Smooth muscle cell (in vitro differentiated cells): Measurements from ENCODE around the gene FUT4. TPM values are rescaled to one million over a fixed set of nuclear protein-coding genes. Genes with fewer than 3 reads are reported as not detected.

Experiments
- DNase-seq: peaks from one replicate; lab custom pipeline; 2025; ENCODE audit not compliant: unreplicated experiment; lab: John Stamatoyannopoulos, UW
- H2AFZ ChIP-seq: fragments of 200-600 bp; sonication (generic); 2 replicates; pipeline ENCODE4 v1.6.0; 2016; ENCODE audit warnings: antibody characterized with exemption, low read depth, mild to moderate bottlenecking
- H3F3A ChIP-seq: fragments of 200-600 bp; sonication (generic); 2 replicates; pipeline ENCODE4 v1.6.0; 2017; ENCODE audit warnings: antibody characterized with exemption, low read depth
- H3K27ac ChIP-seq: fragments of 200-600 bp; sonication (generic); 2 replicates; pipeline ENCODE4 v1.5.1; 2016; ENCODE audit warnings: low read depth, mild to moderate bottlenecking
- H3K27me3 ChIP-seq: fragments of 200-600 bp; sonication (generic); 2 replicates; pipeline ENCODE4 v1.6.1; 2016; ENCODE audit warnings: low read depth, mild to moderate bottlenecking
- H3K36me3 ChIP-seq: fragments of 200-600 bp; sonication (generic); 2 replicates; pipeline ENCODE4 v1.5.1; 2016; ENCODE audit warnings: low read depth
- H3K4me1 ChIP-seq: fragments of 200-600 bp; sonication (generic); 2 replicates; pipeline ENCODE4 v1.5.1; 2016; ENCODE audit warnings: low read depth
- H3K4me2 ChIP-seq: fragments of 200-600 bp; sonication (generic); 2 replicates; pipeline ENCODE4 v1.6.0; 2016; ENCODE audit warnings: mild to moderate bottlenecking
- H3K4me3 ChIP-seq: fragments of 200-600 bp; sonication (generic); 2 replicates; pipeline ENCODE4 v1.5.1; 2016; ENCODE audit warnings: mild to moderate bottlenecking
- H3K79me2 ChIP-seq: fragments of 200-600 bp; sonication (generic); 2 replicates; pipeline ENCODE4 v1.6.0; 2016; ENCODE audit warnings: low read depth, mild to moderate bottlenecking
- H3K9ac ChIP-seq: fragments of 200-600 bp; sonication (generic); 2 replicates; pipeline ENCODE4 v1.6.0; 2016; ENCODE audit warnings: low read depth
- H3K9me3 ChIP-seq: fragments of 200-600 bp; sonication (generic); replicated peaks from 2 replicates; pipeline ENCODE4 v1.5.1; 2016; ENCODE audit warnings: low read depth
- H4K20me1 ChIP-seq: fragments of 200-600 bp; sonication (generic); 2 replicates; pipeline ENCODE4 v1.6.0; 2016; ENCODE audit warnings: low read depth
- WGBS: methylation state at CpG from one replicate; pipeline ENCODE4 v1.1.7; 2016; ENCODE audit warnings: low lambda C conversion rate; 5-methylcytosine and 5-hydroxymethylcytosine counted together
- polyA plus RNA-seq: library from polyadenylated mRNA; unstranded; fragments of >200 nt; fragmentation: Nextera tagmentation; extraction: Ambion mirVana; gene quantifications from 2 replicates; pipeline ENCODE4 v1.2.1, GENCODE V29; 2016
- total RNA-seq: library from RNA; depleted of rRNA; stranded (reverse); fragments of >200 nt; gene quantifications from 2 replicates; pipeline ENCODE4 v1.2.3, GENCODE V29; 2014
- TF ChIP-seq, protein P1 (sequence below): fragments of 200-600 bp; sonication (generic); IDR thresholded peaks from 2 replicates; pipeline ENCODE4 v1.5.1; 2017; ENCODE audit warnings: borderline replicate concordance, mild to moderate bottlenecking, antibody characterized with exemption; ENCODE audit not compliant: insufficient read depth, poor library complexity, severe bottlenecking

Gene FUT4
- total and polyA plus RNA-seq, 2 experiments from 2014 or later = 5.1 to 5.7 TPM

- Histone ChIP-seq H3K27ac (no peak overlapping the region), H3K4me3 (no peak overlapping the region), H3K27me3 (no peaks in the 10 kb centered on the region), H3K9ac (no peak overlapping the region), H3F3A (no peaks in the 10 kb centered on the region), H3K4me1 (peaks cover 3% of the 10 kb centered on the region), H3K36me3 (no peaks in the 10 kb centered on the region), H3K79me2 (no peaks in the 10 kb centered on the region), H3K4me2 (no peak overlapping the region), H4K20me1 (no peaks in the 10 kb centered on the region), H3K9me3 (no peaks in the 10 kb centered on the region), H2AFZ (no peak overlapping the region)
- no peak for DNase-seq
- TF ChIP-seq, protein P1, sequence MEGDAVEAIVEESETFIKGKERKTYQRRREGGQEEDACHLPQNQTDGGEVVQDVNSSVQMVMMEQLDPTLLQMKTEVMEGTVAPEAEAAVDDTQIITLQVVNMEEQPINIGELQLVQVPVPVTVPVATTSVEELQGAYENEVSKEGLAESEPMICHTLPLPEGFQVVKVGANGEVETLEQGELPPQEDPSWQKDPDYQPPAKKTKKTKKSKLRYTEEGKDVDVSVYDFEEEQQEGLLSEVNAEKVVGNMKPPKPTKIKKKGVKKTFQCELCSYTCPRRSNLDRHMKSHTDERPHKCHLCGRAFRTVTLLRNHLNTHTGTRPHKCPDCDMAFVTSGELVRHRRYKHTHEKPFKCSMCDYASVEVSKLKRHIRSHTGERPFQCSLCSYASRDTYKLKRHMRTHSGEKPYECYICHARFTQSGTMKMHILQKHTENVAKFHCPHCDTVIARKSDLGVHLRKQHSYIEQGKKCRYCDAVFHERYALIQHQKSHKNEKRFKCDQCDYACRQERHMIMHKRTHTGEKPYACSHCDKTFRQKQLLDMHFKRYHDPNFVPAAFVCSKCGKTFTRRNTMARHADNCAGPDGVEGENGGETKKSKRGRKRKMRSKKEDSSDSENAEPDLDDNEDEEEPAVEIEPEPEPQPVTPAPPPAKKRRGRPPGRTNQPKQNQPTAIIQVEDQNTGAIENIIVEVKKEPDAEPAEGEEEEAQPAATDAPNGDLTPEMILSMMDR = no peak
Observed at GRCh38 chr11:94528551-94528950, 15.2 kb upstream of the FUT4 start.

GRCh38 chr11:94532211-94532610 is 11.5 kb upstream of the FUT4 start:
- DNase-seq = no peak
- H3K9me3 ChIP-seq = no peaks in the 10 kb centered on the region
- no peak overlapping the region for H3K4me3 ChIP-seq
- H3K27me3 ChIP-seq = no peaks in the 10 kb centered on the region
- TF ChIP-seq, protein P1 = no peak
- H3K79me2 ChIP-seq = no peaks in the 10 kb centered on the region
- no peaks in the 10 kb centered on the region for H3K4me1 ChIP-seq
- no peak overlapping the region for H3K4me2 ChIP-seq
- H3K36me3 ChIP-seq = no peaks in the 10 kb centered on the region
- H3F3A ChIP-seq = no peaks in the 10 kb centered on the region
- H3K27ac ChIP-seq = no peak overlapping the region
- no peak overlapping the region for H3K9ac ChIP-seq
- no peak overlapping the region for H2AFZ ChIP-seq
- no peaks in the 10 kb centered on the region for H4K20me1 ChIP-seq
- WGBS = 92% methylated on average over 3 of the region's 3 CpGs

GRCh38 chr11:94533206-94533605 is 10.5 kb upstream of the FUT4 start:
- Histone ChIP-seq H3K36me3 (no peaks in the 10 kb centered on the region), H2AFZ (peak overlapping the region; percentile 38), H4K20me1 (no peaks in the 10 kb centered on the region), H3K4me3 (no peak overlapping the region), H3K4me2 (no peak overlapping the region), H3K9ac (no peak overlapping the region), H3K79me2 (no peaks in the 10 kb centered on the region), H3K9me3 (no peaks in the 10 kb centered on the region), H3K27ac (no peak overlapping the region), H3F3A (no peaks in the 10 kb centered on the region), H3K4me1 (no peaks in the 10 kb centered on the region), H3K27me3 (no peaks in the 10 kb centered on the region)
- DNase-seq = no peak
- 94% methylated on average over 1 of the region's 1 CpG for WGBS
- TF ChIP-seq, protein P1 = no peak
